Left forelimb (tissue), 1 donor: Measurements from ENCODE around the gene SRRM3.
"Not testable (repeated sequence)": the region's sequence is repeated elsewhere in the genome, so short reads cannot be mapped to it uniquely, and the experiment has no call there.

Experiments
- DNase-seq: peaks from one replicate; pipeline ENCODE4 v3.0.0-alpha.2; 2018; ENCODE audit warnings: low spot score

The SRRM3 gene

GRCh38 chr7:76191783-76192240 is 9.9 kb upstream of the SRRM3 start:
- DNase-seq, result no peak

GRCh38 chr7:76193466-76193865 is 8.2 kb upstream of the SRRM3 start:
- DNase-seq, result no peak

- DNase-seq, result no peak
Observed at GRCh38 chr7:76193883-76194282, 7.8 kb upstream of the SRRM3 start.

GRCh38 chr7:76196786-76197185 is 4.9 kb upstream of the SRRM3 start:
- no peak for DNase-seq

DNA sequence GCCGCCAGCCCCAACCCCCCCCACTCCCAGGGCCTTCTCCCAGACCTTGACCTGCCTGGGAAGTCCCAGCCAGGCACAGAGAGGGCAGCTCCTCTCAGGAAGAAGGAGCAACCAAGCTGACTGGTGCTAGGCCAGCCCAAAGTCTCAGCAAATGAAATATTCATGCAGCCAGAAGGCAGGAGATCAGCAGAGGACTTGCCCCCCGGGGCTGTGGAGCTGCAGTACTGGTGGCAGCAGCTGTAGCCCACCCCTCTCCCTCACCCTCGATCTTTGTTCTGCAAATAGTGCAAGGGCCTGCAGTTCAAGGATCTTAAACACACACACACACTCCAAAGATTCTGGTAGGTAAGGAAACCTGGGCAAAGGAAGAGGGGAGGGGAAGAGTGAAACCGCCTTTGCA is 3.5 kb upstream of the SRRM3 start:
- no peak for DNase-seq

- no peak for DNase-seq
Observed at GRCh38 chr7:76202666-76203030, 952 bp downstream of the SRRM3 start.

DNA sequence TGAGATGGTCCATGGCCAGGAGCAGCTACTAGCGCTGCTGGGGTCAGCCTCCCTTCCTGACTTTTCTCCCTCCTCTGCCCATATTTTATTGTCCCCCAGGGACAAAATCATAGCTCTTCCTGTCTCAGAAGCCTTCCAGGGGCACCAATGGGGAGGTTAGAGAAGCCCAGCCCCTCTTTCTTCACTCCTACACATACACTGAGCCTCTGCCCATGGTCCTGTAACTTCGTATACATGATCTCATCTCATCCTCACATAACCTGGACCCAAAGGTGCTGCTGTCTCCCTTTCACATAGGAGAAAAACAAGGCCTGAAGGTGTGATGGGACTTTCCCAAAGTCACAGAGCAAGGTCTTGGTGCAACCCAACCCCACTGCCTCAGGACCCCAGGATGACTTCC is 2.5 kb downstream of the SRRM3 start:
- DNase-seq, result no peak

DNA sequence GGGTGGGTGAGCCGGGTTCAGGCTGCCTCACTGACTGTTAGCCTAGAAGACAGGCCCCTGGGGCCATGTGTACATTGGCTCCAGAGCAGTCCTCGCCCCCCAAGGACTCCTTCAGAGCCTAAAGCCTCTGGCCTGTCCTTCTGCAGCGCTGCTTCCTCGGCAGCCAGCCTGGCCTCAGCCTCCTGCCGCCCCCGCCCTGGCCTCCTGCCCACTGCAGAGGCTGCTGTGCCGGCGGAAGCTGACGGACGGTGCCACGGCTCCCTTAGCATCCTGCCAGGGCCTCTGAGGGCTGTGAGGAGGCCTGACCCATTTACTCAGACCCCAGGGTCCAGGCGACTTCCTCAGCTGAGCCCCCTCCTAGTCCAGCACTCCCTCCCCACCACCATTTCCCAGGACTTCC is 4.9 kb downstream of the SRRM3 start:
- DNase-seq, result no peak

- no peak for DNase-seq
Observed at GRCh38 chr7:76209310-76209709, 7.6 kb downstream of the SRRM3 start.

- DNase-seq, result no peak
Observed at GRCh38 chr7:76211216-76211615, 9.5 kb downstream of the SRRM3 start.

- DNase-seq, result not testable (repeated sequence)
Observed at GRCh38 chr7:76215349-76215748, 13.7 kb downstream of the SRRM3 start.

GRCh38 chr7:76216381-76217082 is 14.8 kb downstream of the SRRM3 start:
- no peak for DNase-seq

DNA sequence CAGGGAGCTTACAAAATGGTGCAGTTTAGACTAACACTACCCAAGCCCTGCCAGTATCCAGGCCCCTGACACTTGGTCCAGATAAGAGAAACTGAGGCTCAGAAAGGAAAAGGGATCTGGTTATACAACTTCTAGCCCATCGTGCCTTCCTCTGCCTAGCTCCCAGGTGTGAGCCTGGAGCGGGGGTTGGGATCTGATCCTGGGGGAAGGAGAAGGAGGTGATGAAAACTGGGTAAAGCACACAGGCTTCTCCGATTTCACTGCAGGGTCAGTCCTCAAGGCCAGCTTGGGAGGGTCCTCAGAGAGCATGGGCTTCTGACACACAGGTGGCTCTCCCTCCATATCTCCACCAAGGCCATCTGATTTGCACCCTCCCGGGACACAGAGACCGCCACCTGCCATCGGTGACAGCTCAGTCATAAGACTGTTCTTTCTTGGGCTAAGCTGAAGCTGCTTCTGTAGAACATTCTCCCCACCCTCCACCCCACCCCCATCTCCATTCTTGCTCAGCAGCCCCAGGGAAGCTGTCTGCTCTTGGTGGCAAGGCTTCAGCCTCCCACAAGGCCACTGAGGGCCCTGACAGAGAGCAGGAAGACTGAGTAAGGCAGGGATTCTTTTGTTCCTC is 16.4 kb downstream of the SRRM3 start:
- DNase-seq, result no peak

DNA sequence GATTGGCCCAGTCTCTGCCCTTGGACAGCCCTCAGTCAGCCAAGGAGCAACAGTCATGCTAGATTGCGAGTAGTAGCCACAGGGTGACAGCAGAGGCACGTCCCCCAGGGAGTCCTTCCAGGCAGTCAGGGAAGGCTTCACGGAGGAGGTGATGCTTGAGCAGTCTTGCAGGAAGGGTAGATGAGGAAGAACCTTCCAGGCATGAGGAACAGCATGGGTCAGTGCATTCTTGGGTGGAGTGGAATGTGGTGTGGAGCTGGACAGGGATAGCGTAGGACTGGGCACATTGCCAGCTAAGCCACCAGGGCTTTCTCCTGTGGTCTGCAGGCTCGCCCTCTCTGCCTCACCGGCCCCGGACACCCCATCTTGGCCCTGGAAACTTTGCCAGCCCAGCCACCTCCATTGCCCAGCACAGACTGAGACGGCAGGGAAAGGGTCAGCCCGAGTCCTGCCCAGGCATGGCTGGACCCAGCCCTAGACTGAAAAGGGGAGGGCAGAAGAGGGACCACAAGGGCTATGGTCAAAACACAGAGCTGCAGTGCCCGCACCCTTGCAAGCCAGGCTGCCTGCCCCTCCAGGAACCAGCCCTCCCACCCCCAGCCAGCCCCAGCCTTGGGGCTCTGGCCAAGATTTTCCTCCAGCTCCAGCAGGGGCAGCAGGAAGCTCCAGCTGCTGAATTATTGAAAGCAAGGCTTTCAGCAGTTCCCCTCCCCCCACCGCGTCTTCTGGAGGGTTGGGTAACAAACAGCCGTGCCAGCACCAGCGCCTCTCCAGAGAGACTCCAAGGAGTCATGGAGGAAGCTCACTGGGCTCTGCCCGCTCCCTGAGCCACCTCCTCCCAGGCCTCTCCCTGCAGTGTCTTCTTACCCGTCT is 18.7 kb downstream of the SRRM3 start:
- DNase-seq, result no peak

- DNase-seq, result no peak
Observed at GRCh38 chr7:76222333-76222732, 20.6 kb downstream of the SRRM3 start.

- DNase-seq, result no peak
Observed at GRCh38 chr7:76222839-76223238, 21.1 kb downstream of the SRRM3 start.

GRCh38 chr7:76223286-76223972 is 21.7 kb downstream of the SRRM3 start:
- no peak for DNase-seq

- no peak for DNase-seq
Observed at GRCh38 chr7:76224695-76225094, 23.0 kb downstream of the SRRM3 start.

GRCh38 chr7:76225379-76225778 is 23.7 kb downstream of the SRRM3 start:
- DNase-seq, result no peak

DNA sequence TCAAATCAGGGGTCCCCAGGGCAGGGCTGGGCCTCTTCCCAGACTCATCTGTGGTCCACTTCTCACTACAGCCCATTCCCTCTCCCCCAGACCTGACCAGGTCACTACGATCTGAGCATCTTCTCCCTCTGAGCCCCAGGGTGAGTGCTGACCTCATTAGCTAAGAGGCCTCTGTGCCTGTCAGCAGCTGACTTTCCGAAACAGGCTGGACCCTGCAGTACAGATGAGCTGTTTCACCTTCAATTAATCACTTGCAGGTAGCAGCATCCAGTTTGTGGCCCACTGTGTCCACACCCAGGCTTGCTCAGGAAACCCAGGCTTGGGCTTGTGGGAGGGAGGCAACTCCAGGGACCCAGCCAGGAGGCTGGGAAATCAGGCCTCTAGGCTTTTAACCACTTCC is 24.3 kb downstream of the SRRM3 start:
- no peak for DNase-seq

- DNase-seq, result not testable (repeated sequence)
Observed at GRCh38 chr7:76226878-76227423, 25.3 kb downstream of the SRRM3 start.

- DNase-seq, result no peak
Observed at GRCh38 chr7:76230214-76230613, 28.5 kb downstream of the SRRM3 start.
